PC-9 (cell line): ENCODE measurements around the gene ELAVL3.

Source experiments
- EZH2 ChIP-seq: fragments of 200-600 bp; sonication (generic); IDR thresholded peaks from 2 replicates; pipeline ENCODE4 v1.8.0; 2017; ENCODE audit warnings: antibody characterized with exemption, low read depth
- TF ChIP-seq, protein P1 (sequence below): fragments of 200-600 bp; sonication (generic); conservative IDR thresholded peaks from 2 replicates; pipeline ENCODE4 v1.6.1; 2017; ENCODE audit warnings: mixed run types, antibody characterized with exemption, mild to moderate bottlenecking, moderate library complexity

- TF ChIP-seq, protein P1, sequence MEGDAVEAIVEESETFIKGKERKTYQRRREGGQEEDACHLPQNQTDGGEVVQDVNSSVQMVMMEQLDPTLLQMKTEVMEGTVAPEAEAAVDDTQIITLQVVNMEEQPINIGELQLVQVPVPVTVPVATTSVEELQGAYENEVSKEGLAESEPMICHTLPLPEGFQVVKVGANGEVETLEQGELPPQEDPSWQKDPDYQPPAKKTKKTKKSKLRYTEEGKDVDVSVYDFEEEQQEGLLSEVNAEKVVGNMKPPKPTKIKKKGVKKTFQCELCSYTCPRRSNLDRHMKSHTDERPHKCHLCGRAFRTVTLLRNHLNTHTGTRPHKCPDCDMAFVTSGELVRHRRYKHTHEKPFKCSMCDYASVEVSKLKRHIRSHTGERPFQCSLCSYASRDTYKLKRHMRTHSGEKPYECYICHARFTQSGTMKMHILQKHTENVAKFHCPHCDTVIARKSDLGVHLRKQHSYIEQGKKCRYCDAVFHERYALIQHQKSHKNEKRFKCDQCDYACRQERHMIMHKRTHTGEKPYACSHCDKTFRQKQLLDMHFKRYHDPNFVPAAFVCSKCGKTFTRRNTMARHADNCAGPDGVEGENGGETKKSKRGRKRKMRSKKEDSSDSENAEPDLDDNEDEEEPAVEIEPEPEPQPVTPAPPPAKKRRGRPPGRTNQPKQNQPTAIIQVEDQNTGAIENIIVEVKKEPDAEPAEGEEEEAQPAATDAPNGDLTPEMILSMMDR = no peak
- TF ChIP-seq EZH2 = no peak
These were observed 15.0 kb upstream of the ELAVL3 start for GRCh38 chr19:11495885-11496284.
